ENCODE results near the gene PRKCA. TPM values are rescaled to one million over a fixed set of nuclear protein-coding genes. Genes with fewer than 3 reads are reported as not detected.
A peak's percentile ranks its signal among the peaks of the same experiment; 100 is the strongest.

The PRKCA gene
- total and polyA plus RNA-seq, 2 of the 13 experiments (the other 11 are each of a cell fraction or from before 2014, with no cell fraction given) = 18.5 to 21.5 TPM

DNA sequence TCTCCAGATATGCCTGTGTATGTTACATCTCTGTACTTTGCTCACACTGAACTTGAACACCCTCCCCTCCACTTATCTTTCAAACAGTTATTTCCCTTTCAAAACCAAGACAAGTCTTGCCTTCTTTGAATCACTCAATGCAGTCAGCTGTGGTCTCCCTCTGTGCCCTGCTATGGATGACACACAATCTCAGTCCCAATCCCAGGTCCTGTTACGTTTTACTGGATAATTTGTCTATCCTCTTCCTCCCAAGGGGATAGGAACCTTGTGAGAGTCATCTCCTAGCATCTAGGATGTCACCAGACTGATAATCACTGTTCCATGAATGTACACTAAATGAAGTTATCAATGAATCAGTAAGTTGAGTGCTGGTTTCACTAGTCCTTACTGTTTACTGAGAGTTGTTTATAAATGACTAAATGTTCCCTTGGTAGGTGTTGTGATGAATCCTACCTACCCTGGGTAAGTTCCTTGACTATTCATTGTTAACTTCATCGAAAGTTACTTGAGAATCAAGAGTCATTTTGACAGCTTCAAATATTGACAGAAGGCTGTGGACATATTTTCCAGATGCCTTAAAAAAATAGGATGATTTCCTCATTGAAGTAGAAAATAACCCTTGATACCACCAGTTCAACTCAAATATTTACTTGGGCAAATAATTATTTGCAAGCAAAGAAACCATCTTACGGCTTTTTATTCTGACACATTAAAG is 244.9 kb downstream of the PRKCA start:
- FAIRE-seq (no peak), ATAC-seq (no peak; the same call in 1 of the 3 replicates), DNase-seq (ENCODE audit: low spot score) (peak; percentile 58)
- ChIA-PET CTCF (ENCODE audit: low intra/inter-chr PET ratio, low total read pairs) (no interaction called here), POLR2A (no interaction called here)
- in situ Hi-C loops (cut with HindIII; ENCODE audit: extremely low pct_ligation_motif_present, low pct_unique_long_range_greater_than_20kb) (no loop called here), intact Hi-C loops (cut with micrococcal nuclease; ENCODE audit: unreplicated experiment) (loop anchor here (5.0 to 10.0 kb wide), 2 partner anchors 40 to 83 kb away; no protein-coding TSS in a partner anchor)
- Histone ChIP-seq H3K9me3 (ENCODE audit: low read length) (no peaks in the 10 kb centered on the region), H3K9ac (ENCODE audit: insufficient read depth, low read depth, low read length) (no peak overlapping the region), H4K20me1 (ENCODE audit: insufficient read depth, low read length) (no peaks in the 10 kb centered on the region), H3K4me1 (ENCODE audit: insufficient read depth, low read length) (peaks cover 66% of the 10 kb centered on the region), H3K27ac (ENCODE audit: extremely low read length, insufficient read depth, low read length) (peak overlapping the region; percentile 44), H3K4me2 (ENCODE audit: low read depth, low read length) (peak overlapping the region; percentile 5; the same call in 1 of the 2 replicates), H2AFZ (ENCODE audit: low read length) (no peak overlapping the region), H3K27me3 (ENCODE audit: control insufficient read depth in 1 of 2, insufficient read depth in 2 of 2, low read length in 2 of 2) (no peaks in the 10 kb centered on the region), H3K36me3 (replicated peaks in 1 of 2; ENCODE audit: control insufficient read depth in 1 of 2, insufficient read depth in 2 of 2, low read length in 2 of 2) (no peaks in the 10 kb centered on the region), H3K4me3 (replicated peaks in 1 of 3; ENCODE audit: insufficient read depth in 1 of 3, low read depth in 2 of 3, low read length in 3 of 3) (no peak overlapping the region), H3K79me2 (ENCODE audit: insufficient read depth, low read length) (no peaks in the 10 kb centered on the region)
- 40% methylated on average over 3 of the region's 3 CpGs for WGBS (ENCODE audit: low lambda C conversion rate)
- no TSS peak for BruUV-seq (replicated peaks)
- TF ChIP-seq, protein P1, sequence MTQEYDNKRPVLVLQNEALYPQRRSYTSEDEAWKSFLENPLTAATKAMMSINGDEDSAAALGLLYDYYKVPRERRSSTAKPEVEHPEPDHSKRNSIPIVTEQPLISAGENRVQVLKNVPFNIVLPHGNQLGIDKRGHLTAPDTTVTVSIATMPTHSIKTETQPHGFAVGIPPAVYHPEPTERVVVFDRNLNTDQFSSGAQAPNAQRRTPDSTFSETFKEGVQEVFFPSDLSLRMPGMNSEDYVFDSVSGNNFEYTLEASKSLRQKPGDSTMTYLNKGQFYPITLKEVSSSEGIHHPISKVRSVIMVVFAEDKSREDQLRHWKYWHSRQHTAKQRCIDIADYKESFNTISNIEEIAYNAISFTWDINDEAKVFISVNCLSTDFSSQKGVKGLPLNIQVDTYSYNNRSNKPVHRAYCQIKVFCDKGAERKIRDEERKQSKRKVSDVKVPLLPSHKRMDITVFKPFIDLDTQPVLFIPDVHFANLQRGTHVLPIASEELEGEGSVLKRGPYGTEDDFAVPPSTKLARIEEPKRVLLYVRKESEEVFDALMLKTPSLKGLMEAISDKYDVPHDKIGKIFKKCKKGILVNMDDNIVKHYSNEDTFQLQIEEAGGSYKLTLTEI (CRISPR knock-in tag; conservative IDR thresholded peaks at IDR 0.05) = no peak
- TF ChIP-seq NCOR1 (IDR thresholded peaks at IDR 0.05; ENCODE audit: borderline replicate concordance, low read length) (0 out of 2 replicates have a peak, but pooled peaks have one; percentile 9), MAF1 (CRISPR knock-in tag; IDR thresholded peaks at IDR 0.05; ENCODE audit: borderline replicate concordance) (no peak), MIER3 (CRISPR knock-in tag; IDR thresholded peaks at IDR 0.05; ENCODE audit: borderline replicate concordance) (no peak), ARNTL (CRISPR knock-in tag; IDR thresholded peaks at IDR 0.05) (no peak), ZNF776 (CRISPR knock-in tag; IDR thresholded peaks at IDR 0.05) (no peak), ZNF614 (CRISPR knock-in tag; IDR thresholded peaks at IDR 0.05; ENCODE audit: borderline replicate concordance) (no peak), TSC22D2 (CRISPR knock-in tag; IDR thresholded peaks at IDR 0.05; ENCODE audit: borderline replicate concordance) (no peak), RFX5 (IDR thresholded peaks at IDR 0.05; ENCODE audit: low read depth, low read length) (no peak)
- TF ChIP-seq, protein P2, sequence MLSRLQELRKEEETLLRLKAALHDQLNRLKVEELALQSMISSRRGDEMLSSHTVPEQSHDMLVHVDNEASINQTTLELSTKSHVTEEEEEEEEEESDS (CRISPR knock-in tag; IDR thresholded peaks at IDR 0.05; ENCODE audit: borderline replicate concordance) = no peak
- TF ChIP-seq, protein P3, sequence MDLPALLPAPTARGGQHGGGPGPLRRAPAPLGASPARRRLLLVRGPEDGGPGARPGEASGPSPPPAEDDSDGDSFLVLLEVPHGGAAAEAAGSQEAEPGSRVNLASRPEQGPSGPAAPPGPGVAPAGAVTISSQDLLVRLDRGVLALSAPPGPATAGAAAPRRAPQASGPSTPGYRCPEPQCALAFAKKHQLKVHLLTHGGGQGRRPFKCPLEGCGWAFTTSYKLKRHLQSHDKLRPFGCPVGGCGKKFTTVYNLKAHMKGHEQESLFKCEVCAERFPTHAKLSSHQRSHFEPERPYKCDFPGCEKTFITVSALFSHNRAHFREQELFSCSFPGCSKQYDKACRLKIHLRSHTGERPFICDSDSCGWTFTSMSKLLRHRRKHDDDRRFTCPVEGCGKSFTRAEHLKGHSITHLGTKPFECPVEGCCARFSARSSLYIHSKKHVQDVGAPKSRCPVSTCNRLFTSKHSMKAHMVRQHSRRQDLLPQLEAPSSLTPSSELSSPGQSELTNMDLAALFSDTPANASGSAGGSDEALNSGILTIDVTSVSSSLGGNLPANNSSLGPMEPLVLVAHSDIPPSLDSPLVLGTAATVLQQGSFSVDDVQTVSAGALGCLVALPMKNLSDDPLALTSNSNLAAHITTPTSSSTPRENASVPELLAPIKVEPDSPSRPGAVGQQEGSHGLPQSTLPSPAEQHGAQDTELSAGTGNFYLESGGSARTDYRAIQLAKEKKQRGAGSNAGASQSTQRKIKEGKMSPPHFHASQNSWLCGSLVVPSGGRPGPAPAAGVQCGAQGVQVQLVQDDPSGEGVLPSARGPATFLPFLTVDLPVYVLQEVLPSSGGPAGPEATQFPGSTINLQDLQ (CRISPR knock-in tag; IDR thresholded peaks at IDR 0.05) = no peak
- TF ChIP-seq, protein P4, sequence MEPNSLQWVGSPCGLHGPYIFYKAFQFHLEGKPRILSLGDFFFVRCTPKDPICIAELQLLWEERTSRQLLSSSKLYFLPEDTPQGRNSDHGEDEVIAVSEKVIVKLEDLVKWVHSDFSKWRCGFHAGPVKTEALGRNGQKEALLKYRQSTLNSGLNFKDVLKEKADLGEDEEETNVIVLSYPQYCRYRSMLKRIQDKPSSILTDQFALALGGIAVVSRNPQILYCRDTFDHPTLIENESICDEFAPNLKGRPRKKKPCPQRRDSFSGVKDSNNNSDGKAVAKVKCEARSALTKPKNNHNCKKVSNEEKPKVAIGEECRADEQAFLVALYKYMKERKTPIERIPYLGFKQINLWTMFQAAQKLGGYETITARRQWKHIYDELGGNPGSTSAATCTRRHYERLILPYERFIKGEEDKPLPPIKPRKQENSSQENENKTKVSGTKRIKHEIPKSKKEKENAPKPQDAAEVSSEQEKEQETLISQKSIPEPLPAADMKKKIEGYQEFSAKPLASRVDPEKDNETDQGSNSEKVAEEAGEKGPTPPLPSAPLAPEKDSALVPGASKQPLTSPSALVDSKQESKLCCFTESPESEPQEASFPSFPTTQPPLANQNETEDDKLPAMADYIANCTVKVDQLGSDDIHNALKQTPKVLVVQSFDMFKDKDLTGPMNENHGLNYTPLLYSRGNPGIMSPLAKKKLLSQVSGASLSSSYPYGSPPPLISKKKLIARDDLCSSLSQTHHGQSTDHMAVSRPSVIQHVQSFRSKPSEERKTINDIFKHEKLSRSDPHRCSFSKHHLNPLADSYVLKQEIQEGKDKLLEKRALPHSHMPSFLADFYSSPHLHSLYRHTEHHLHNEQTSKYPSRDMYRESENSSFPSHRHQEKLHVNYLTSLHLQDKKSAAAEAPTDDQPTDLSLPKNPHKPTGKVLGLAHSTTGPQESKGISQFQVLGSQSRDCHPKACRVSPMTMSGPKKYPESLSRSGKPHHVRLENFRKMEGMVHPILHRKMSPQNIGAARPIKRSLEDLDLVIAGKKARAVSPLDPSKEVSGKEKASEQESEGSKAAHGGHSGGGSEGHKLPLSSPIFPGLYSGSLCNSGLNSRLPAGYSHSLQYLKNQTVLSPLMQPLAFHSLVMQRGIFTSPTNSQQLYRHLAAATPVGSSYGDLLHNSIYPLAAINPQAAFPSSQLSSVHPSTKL (CRISPR knock-in tag; IDR thresholded peaks at IDR 0.05) = peak; percentile 27; the same call in 1 of the 2 replicates
- TF ChIP-seq, protein P5, sequence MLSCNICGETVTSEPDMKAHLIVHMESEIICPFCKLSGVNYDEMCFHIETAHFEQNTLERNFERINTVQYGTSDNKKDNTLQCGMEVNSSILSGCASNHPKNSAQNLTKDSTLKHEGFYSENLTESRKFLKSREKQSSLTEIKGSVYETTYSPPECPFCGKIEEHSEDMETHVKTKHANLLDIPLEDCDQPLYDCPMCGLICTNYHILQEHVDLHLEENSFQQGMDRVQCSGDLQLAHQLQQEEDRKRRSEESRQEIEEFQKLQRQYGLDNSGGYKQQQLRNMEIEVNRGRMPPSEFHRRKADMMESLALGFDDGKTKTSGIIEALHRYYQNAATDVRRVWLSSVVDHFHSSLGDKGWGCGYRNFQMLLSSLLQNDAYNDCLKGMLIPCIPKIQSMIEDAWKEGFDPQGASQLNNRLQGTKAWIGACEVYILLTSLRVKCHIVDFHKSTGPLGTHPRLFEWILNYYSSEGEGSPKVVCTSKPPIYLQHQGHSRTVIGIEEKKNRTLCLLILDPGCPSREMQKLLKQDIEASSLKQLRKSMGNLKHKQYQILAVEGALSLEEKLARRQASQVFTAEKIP (CRISPR knock-in tag; IDR thresholded peaks at IDR 0.05; ENCODE audit: borderline replicate concordance) = no peak

Data from HepG2 (cell line).